Uterus (tissue), 2 donors: ENCODE measurements around the gene SREK1IP1.

Experiments used
- POLR2A ChIP-seq, 2 donors: fragments of 450-650 bp; IDR thresholded peaks; one replicate each; pipeline ENCODE4 v1.6.1; 2016; ENCODE audit warnings: antibody characterized with exemption in 2 of 2, mild to moderate bottlenecking in 1 of 2, moderate library complexity in 1 of 2
- TF ChIP-seq, protein P1 (sequence below), 4 experiments: fragments of 200-600 bp in 2 of 4; fragments of 450-650 bp in 2 of 4; sonication (generic) in 2 of 4; IDR thresholded peaks; one replicate each; pipeline ENCODE4 v1.5.1; 2016 to 2019; ENCODE audit warnings: antibody characterized with exemption in 4 of 4, mild to moderate bottlenecking in 2 of 4, moderate library complexity in 1 of 4

DNA sequence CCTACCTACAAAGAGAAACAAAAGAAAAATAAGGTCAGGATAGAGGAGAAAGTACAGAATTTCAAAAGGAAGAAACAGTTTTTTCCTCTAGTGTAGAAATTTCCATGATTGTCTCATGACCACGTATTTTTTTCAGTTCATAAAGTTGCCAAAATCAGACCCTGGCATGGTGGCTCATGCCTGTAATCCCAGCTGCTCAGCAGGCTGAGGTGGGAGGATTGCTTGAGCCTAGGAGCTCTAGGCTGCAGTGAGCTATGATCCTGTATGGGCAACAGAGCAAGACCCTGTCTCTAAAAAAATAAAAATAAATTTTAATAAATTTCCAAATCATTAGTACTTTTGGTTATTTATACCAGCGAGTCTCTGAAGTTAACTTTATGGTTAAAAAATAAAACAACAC, 38.0 kb upstream of the SREK1IP1 start:
- TF ChIP-seq, protein P1, sequence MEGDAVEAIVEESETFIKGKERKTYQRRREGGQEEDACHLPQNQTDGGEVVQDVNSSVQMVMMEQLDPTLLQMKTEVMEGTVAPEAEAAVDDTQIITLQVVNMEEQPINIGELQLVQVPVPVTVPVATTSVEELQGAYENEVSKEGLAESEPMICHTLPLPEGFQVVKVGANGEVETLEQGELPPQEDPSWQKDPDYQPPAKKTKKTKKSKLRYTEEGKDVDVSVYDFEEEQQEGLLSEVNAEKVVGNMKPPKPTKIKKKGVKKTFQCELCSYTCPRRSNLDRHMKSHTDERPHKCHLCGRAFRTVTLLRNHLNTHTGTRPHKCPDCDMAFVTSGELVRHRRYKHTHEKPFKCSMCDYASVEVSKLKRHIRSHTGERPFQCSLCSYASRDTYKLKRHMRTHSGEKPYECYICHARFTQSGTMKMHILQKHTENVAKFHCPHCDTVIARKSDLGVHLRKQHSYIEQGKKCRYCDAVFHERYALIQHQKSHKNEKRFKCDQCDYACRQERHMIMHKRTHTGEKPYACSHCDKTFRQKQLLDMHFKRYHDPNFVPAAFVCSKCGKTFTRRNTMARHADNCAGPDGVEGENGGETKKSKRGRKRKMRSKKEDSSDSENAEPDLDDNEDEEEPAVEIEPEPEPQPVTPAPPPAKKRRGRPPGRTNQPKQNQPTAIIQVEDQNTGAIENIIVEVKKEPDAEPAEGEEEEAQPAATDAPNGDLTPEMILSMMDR (IDR thresholded peaks at IDR 0.05) = no peak
- no peak for TF ChIP-seq POLR2A (IDR thresholded peaks at IDR 0.05)
